ENCODE measurements around the gene TIAM1. TPM values are rescaled to one million over a fixed set of nuclear protein-coding genes. Genes with fewer than 3 reads are reported as not detected.

TIAM1 gene
- polyA plus RNA-seq, 1 experiment: 0.11 TPM

DNA sequence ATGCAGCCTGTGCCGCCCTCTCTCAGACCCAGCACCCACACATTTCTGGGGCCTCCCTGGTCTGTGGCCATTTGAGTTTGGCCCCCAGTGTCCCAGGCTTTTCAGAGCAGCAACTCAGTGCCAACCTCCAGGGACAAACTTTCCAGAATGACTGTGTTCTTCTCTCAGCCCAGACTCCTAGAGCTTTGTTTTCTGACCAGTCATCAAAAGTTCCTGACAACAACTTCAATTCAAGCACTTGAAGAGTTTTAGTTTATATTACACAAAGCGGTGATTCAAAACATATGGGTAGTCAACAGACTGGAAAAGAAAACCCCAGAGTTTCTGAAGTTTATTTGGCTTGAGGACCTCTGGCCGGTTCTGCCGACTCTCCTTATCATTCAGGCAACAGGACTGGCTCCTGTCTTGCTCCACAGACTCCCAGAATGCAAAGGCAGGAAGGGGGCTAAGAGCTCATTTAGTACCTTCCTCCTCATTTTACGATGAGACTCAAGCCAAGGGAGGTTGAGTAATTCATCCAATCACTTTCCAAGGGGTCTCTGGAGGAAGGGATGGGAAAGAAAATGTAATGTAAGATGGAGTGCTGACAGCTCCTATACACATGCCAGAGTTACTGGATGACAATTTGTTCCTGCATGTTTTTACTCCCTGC lies 27.0 kb upstream of the TIAM1 start:
- DNase-seq (ENCODE audit: low read depth): no peak
- Histone ChIP-seq H3K4me3 (ENCODE audit: low read depth, low read length) (no peak overlapping the region), H3K36me3 (ENCODE audit: control insufficient read depth, insufficient read depth, low read length) (no peaks in the 10 kb centered on the region), H3K27me3 (ENCODE audit: control insufficient read depth, insufficient read depth, low read length) (no peaks in the 10 kb centered on the region)
- CTCF ChIA-PET: no interaction called here
- POLR2A ChIA-PET: no interaction called here
- TF ChIP-seq, protein P1, sequence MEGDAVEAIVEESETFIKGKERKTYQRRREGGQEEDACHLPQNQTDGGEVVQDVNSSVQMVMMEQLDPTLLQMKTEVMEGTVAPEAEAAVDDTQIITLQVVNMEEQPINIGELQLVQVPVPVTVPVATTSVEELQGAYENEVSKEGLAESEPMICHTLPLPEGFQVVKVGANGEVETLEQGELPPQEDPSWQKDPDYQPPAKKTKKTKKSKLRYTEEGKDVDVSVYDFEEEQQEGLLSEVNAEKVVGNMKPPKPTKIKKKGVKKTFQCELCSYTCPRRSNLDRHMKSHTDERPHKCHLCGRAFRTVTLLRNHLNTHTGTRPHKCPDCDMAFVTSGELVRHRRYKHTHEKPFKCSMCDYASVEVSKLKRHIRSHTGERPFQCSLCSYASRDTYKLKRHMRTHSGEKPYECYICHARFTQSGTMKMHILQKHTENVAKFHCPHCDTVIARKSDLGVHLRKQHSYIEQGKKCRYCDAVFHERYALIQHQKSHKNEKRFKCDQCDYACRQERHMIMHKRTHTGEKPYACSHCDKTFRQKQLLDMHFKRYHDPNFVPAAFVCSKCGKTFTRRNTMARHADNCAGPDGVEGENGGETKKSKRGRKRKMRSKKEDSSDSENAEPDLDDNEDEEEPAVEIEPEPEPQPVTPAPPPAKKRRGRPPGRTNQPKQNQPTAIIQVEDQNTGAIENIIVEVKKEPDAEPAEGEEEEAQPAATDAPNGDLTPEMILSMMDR (IDR thresholded peaks at IDR 0.05; ENCODE audit: insufficient read depth, low read depth, low read length): no peak

DNA sequence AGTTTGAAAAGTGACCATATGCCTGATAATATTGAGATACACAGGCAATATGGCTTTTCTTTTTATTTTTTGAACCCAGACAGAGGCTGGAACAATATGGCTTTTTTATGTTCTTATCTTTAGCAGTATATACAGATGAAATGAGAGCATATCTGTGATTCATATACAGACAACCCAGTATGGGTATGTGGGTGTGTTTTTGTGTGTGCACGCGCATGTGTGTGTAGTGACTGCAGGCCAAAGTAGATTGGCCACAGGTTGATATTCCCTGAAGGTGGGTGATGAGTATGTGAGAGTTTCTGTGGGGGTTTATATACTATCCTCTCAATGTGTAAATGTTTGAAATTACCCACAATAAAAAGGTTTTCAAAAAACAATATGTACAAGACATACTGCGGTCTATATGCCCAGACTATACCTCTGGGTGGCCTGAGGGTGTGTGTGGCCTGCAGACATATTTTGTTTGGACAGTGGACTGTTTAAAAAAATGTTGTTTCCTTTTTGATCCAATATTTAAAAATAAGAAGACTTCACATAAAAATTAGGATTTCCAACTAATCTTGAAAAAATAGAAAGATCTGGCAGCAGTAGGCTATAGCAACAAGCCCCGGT lies 26.3 kb upstream of the TIAM1 start:
- Histone ChIP-seq H3K4me3 (ENCODE audit: low read depth, low read length) (no peak overlapping the region), H3K27me3 (ENCODE audit: control insufficient read depth, insufficient read depth, low read length) (no peaks in the 10 kb centered on the region), H3K36me3 (ENCODE audit: control insufficient read depth, insufficient read depth, low read length) (no peaks in the 10 kb centered on the region)
- DNase-seq (ENCODE audit: low read depth): no peak
- CTCF ChIA-PET: no interaction called here
- POLR2A ChIA-PET: no interaction called here
- TF ChIP-seq, protein P1 (IDR thresholded peaks at IDR 0.05; ENCODE audit: insufficient read depth, low read depth, low read length): no peak

DNA sequence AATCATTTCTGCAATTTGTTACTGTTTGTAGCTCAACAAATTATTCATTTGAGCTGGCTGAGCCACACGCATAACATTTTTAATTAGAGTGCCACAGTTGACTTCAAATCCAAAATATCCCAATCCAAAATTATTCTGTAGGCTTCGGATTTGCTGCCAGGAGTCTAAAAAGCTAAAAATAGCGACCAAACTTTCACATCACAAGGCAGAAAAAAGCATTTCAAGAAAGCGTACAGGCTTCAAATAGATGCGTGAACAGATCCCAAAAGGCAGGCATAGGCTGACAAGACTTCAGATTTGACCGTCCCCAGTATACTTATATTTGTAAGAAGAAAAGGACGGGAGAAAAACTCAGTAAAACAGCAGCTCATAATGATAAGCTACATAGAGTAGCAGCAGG lies 24.3 kb upstream of the TIAM1 start:
- TF ChIP-seq, protein P1 (IDR thresholded peaks at IDR 0.05; ENCODE audit: insufficient read depth, low read depth, low read length): no peak
- Histone ChIP-seq H3K4me3 (ENCODE audit: low read depth, low read length) (no peak overlapping the region), H3K36me3 (ENCODE audit: control insufficient read depth, insufficient read depth, low read length) (no peaks in the 10 kb centered on the region), H3K27me3 (ENCODE audit: control insufficient read depth, insufficient read depth, low read length) (no peaks in the 10 kb centered on the region)
- DNase-seq (ENCODE audit: low read depth): no peak
- POLR2A ChIA-PET: no interaction called here
- CTCF ChIA-PET: no interaction called here

DNA sequence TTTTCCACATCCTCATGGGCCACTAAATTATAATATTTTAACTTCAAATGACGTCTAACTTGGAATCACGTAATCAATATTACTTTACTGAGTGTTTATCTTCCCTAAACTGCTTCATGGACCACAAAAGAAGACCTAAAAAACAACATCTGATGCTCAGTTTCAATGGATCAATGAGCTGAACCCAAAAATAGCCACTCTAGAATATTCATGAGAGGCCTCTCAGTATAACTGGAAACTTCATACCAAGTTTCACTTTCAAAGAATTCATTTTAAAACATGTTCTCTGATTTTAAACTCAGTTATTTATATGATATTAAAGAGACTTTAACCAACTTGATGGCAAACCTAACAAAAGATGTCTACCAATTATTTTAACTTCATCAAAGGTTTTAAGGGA lies 23.7 kb upstream of the TIAM1 start:
- TF ChIP-seq, protein P1 (IDR thresholded peaks at IDR 0.05; ENCODE audit: insufficient read depth, low read depth, low read length): no peak
- CTCF ChIA-PET: no interaction called here
- DNase-seq (ENCODE audit: low read depth): no peak
- H3K4me3 ChIP-seq (ENCODE audit: low read depth, low read length): no peak overlapping the region
- H3K27me3 ChIP-seq (ENCODE audit: control insufficient read depth, insufficient read depth, low read length): no peaks in the 10 kb centered on the region
- no peaks in the 10 kb centered on the region for H3K36me3 ChIP-seq (ENCODE audit: control insufficient read depth, insufficient read depth, low read length)
- POLR2A ChIA-PET: no interaction called here

DNA sequence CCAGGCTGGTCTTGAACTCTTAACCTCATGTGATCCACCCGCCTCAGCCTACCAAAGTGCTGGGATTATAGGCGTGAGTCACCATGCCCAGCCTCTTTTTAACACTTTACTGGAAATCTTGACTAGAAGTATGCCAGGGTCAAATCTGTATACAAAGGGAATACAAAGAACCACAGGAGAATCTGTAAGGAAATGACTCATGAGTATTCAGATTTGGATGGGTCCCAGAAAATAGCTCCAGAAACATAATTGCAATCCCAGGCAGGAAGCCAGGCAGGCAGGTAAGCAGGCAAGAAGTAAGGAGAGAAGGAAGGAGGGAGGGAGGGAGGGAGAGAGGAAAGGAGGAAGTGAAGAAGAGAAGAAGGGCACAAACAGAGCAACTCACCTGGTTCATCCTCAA lies 22.8 kb upstream of the TIAM1 start:
- ChIA-PET CTCF (no interaction called here), POLR2A (no interaction called here)
- DNase-seq (ENCODE audit: low read depth): no peak
- no peak overlapping the region for H3K4me3 ChIP-seq (ENCODE audit: low read depth, low read length)
- TF ChIP-seq, protein P1 (IDR thresholded peaks at IDR 0.05; ENCODE audit: insufficient read depth, low read depth, low read length): no peak
- no peaks in the 10 kb centered on the region for H3K27me3 ChIP-seq (ENCODE audit: control insufficient read depth, insufficient read depth, low read length)
- no peaks in the 10 kb centered on the region for H3K36me3 ChIP-seq (ENCODE audit: control insufficient read depth, insufficient read depth, low read length)
